ENCODE measurements around the gene PXYLP1.
"Not testable (repeated sequence)": the region's sequence is repeated elsewhere in the genome, so short reads cannot be mapped to it uniquely, and the experiment has no call there.

The PXYLP1 gene, protein sequence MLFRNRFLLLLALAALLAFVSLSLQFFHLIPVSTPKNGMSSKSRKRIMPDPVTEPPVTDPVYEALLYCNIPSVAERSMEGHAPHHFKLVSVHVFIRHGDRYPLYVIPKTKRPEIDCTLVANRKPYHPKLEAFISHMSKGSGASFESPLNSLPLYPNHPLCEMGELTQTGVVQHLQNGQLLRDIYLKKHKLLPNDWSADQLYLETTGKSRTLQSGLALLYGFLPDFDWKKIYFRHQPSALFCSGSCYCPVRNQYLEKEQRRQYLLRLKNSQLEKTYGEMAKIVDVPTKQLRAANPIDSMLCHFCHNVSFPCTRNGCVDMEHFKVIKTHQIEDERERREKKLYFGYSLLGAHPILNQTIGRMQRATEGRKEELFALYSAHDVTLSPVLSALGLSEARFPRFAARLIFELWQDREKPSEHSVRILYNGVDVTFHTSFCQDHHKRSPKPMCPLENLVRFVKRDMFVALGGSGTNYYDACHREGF
- long read RNA-seq, donor 1, transcript PXYLP1-201 (6 exons, 3,281 nt) = major isoform, 7 of 7 reads
- long read RNA-seq, donor 1, partial matches to known transcripts = 0 of 7 reads
- long read RNA-seq, donor 1, other reads (novel, unspliced or antisense) = 0 of 7 reads
- long read RNA-seq, donor 2, transcript PXYLP1-201 (6 exons, 3,281 nt) = major isoform, 7 of 19 reads
- long read RNA-seq, donor 2, partial matches to known transcripts = 11 of 19 reads
- long read RNA-seq, donor 2, other reads (novel, unspliced or antisense) = 0 of 19 reads
- long read RNA-seq, donor 3, partial matches to known transcripts = 0 of 4 reads
- long read RNA-seq, donor 3, other reads (novel, unspliced or antisense) = 0 of 4 reads
- long read RNA-seq, donor 4, transcript PXYLP1-201 (6 exons, 3,281 nt) = major isoform, 6 of 7 reads
- long read RNA-seq, donor 4, partial matches to known transcripts = 0 of 7 reads
- long read RNA-seq, donor 4, other reads (novel, unspliced or antisense) = 0 of 7 reads
- long read RNA-seq, donor 5, transcript PXYLP1-201 (6 exons, 3,281 nt) = major isoform, 8 of 8 reads
- long read RNA-seq, donor 5, partial matches to known transcripts = 0 of 8 reads
- long read RNA-seq, donor 5, other reads (novel, unspliced or antisense) = 0 of 8 reads
- long read RNA-seq, donor 6, transcript PXYLP1-201 (6 exons, 3,281 nt) = major isoform, 10 of 10 reads
- long read RNA-seq, donor 6, partial matches to known transcripts = 0 of 10 reads
- long read RNA-seq, donor 6, other reads (novel, unspliced or antisense) = 0 of 10 reads
- long read RNA-seq, donor 7, transcript PXYLP1-201 (6 exons, 3,281 nt) = major isoform, 10 of 11 reads
- long read RNA-seq, donor 7, partial matches to known transcripts = 0 of 11 reads
- long read RNA-seq, donor 7, other reads (novel, unspliced or antisense) = 0 of 11 reads
- long read RNA-seq, donor 8, transcript PXYLP1-201 (6 exons, 3,281 nt) = major isoform, 9 of 9 reads
- long read RNA-seq, donor 8, partial matches to known transcripts = 0 of 9 reads
- long read RNA-seq, donor 8, other reads (novel, unspliced or antisense) = 0 of 9 reads

DNA sequence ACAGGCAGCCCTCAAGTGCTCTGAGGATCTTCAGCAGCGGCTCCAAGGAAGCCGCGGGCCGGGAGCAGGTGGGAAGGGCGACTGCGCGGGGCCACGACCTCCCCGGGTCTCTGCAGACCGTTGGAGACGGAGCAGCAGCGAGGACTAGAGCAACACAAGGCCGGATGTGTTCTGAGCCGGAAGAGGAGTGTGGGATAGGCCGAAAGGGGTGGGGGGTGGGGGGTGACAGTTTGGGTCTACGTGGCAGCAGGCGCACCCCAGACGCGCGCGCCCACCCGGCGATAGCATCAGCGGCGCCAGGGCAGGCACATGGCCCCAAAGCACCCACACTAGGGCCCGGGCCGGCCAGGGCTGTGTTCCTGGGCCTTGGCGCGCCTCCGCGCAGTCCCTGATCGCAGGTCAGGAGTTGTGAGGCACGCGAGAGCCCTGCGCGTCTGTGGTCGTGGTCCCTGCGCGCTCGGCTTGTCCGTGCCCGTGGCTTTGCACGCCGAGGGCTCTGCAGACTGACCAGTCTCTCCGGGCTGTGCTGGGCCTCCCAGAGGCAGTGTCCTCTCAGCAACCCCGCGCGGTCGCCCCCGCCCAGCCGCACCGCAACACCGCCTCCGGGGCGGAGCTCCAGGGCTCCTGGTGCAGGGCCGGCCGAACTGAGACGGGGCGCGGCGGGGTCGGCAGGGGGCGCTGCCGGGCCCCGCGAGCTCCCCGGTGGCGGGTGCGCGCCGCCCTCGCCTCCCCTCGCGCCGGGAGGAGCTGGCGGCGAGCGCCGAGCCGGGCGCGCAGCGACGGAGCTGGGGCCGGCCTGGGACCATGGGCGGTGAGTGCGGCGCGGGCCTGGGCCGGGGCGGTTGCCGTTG, at the start of gene PXYLP1:
TSS of gene PXYLP1 (plus strand) at position 725 of the 851 bp plus-strand sequence. CDS start 28,351 bp downstream, outside the sequence.
- DNase-seq = peak; percentile 94

DNA sequence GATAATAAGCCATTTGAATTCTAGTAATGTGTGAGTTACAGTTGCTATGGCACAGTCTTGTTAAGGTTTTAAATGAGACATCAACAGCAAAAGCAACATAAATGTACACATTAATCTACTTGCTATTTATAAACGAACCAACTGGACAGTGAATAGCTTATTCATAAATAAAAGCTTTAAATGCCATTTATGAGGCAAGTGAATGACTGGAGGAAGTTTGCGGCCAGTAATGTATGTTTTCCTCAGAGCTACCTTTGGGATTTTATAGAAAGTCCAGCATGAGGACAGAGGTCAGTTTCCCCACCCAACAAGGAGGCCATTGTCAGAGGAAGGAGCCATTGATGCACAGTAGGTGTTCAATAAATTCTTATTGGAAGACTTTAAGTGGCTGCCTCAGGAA, 48.0 kb upstream of the PXYLP1 start:
- no peak for DNase-seq

GRCh38 chr3:141184430-141184829, 47.2 kb upstream of the PXYLP1 start:
- DNase-seq = no peak

DNA sequence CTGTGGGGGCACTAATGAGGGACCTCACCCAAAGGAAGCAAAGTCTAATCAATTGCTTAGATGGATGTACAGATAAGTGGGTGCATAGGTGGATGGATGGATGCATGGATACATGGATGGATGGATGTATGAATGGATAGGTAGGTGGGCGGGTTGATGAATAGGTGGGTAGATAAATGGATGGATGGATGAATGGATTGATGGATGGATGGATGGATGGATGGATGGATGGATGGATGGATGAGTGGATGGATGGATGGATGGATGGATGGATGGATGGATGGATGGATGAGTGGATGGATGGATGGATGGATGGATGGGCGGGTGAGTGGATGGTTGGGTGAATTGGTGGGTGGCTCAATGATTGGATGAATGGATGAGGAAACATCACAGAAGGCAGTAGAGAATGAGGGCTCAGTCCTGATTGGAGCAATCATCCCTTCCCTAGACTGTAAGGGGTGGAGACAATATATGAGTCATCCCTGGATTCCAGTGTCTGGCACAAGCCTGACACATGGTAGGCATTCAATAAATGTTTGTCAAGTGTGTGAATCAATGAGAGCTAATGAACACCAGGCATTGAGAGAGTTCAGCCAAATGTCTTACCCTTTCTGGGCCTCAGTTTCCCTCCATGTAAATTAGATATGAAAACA, 40.4 kb upstream of the PXYLP1 start:
- no peak for DNase-seq

DNA sequence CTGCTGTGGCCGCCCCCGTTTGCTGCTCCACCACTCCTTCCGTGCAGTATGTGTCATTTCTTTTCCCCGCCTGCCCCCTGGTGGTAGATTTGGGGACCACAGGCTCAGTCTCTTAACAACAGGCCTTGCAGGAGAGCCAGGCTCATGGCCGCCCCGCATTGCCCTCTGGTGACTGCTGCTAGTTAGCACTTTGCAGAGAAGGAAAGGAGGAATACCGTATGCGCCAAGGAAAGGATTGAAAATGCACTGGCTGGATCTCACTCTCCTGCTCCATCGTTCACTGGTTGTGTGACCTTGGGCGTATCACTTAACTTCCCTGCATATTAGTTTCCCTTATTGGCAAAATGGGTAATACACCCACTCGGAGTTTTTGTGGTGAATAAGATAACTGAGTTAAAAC, 39.3 kb upstream of the PXYLP1 start:
- peak; percentile 72 for DNase-seq

- no peak for DNase-seq
Measured at GRCh38 chr3:141193066-141193830, 38.4 kb upstream of the PXYLP1 start.

DNA sequence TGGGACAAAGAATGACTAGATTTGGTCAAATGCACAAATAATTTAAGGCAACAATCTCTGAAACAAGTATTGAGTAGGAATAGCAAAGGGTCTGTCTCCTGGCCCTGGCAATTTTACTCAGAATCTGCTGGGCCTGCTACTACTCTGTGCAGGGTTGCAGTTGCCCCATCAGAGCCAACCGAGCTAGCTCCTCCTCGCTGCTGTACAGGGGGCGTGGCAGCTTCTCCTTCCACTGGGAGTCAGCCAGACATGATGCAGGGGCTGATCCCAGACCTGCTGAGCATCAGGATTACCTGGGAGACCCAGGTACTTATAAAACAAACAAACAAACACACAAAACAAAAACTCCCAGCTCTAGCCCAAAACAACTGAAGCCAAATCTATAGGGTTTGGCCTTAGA, 30.5 kb upstream of the PXYLP1 start:
- DNase-seq = no peak

DNA sequence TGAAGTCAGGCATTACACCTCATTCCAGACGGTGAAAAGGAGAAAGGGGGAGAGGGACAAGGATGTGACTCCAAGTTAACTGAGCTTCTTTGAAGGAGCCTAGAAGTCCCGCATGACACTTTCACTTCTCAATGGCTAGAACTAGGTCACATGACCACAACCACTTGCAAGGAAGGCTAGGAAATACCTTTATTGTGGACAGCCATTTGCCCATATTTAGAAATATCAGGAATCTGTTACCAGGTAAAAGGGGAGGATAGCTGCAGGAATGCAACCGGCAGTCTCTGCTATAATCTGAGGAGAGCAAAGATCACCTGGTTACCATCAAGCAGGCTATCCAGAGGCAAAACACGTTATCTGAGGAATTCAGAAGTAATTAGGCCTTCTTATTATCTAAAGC, 28.9 kb upstream of the PXYLP1 start:
- no peak for DNase-seq

DNA sequence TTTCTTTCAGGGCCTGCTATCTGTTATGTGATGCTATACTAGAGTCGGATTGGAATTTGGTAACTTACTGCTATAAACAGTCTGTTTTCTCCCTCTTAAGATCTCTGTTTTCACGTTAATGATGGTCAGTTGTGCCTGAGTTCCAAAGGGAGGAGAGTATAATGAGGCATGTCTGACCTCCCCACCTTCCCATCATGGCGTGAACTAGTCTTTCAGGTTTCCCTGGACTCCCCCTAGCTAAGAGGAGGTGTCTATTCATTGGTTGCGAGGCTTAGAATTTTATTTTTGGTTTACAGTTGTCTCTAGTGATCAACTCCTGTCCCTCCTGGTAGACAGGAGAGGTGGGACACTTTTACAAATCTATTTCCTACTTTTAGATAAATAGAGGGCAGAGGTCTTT, 27.8 kb upstream of the PXYLP1 start:
- DNase-seq = no peak

DNA sequence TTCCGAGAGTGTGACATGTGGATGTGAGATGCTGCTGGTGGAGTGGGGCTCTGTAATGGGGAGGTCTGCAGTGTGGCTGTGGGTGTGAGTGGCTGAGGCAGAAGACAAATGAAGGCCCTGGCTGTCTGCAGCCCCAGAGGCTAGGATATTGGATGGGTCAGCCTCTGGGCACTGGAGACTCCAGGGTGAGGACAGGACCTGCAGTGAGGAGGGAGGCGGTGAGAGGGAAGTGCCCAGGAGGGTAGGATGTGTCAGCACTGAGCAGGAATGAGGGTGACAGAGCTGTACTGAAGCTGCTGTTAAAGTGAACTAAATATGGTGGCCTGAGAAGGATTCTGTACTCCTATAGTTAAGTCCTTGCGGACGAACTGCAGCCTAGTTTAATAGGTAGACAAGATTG, 27.3 kb upstream of the PXYLP1 start:
- no peak for DNase-seq

- DNase-seq = not testable (repeated sequence)
Measured at GRCh38 chr3:141211306-141211705, 20.3 kb upstream of the PXYLP1 start.

DNA sequence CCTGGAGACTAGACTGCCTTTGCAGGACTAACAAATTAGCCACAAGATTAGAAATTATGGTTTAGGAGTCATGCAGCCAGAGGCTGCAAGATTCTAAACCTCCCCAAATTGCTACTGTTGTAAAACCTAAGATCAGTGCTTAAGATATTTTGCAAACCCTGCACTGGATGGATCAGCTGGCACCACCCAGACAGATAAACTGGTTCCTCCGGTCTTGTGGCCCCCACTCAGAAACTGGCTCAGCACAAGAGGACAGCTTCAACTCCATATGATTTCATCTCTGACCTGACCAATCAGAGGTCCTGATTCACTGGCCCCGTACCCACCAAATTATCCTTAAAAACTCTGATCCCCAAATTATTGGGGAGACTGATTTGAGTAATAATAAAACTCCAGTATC, 19.5 kb upstream of the PXYLP1 start:
- no peak for DNase-seq

DNA sequence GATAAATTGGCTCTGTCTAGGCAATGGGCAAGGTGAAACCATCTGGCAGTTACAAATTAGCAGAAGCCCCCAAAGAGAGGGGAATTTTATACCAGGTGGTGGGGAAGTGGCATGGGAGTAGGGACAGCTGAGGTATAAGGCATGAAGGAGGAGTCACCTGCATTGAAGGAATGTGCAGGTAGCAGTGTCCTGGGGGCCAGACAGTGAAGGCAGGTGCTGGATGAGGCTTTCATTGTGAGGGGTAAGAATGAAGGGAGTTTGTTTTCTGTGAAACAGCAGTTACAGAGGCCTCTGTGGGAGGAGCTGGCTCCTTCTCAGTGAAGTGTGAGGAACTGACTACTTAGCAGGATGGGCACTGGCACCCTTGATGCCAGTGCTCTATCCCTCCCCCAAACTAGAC, 19.1 kb upstream of the PXYLP1 start:
- DNase-seq = no peak

- DNase-seq = no peak
Measured at GRCh38 chr3:141216975-141217374, 14.7 kb upstream of the PXYLP1 start.

GRCh38 chr3:141217389-141217788, 14.2 kb upstream of the PXYLP1 start:
- no peak for DNase-seq

DNA sequence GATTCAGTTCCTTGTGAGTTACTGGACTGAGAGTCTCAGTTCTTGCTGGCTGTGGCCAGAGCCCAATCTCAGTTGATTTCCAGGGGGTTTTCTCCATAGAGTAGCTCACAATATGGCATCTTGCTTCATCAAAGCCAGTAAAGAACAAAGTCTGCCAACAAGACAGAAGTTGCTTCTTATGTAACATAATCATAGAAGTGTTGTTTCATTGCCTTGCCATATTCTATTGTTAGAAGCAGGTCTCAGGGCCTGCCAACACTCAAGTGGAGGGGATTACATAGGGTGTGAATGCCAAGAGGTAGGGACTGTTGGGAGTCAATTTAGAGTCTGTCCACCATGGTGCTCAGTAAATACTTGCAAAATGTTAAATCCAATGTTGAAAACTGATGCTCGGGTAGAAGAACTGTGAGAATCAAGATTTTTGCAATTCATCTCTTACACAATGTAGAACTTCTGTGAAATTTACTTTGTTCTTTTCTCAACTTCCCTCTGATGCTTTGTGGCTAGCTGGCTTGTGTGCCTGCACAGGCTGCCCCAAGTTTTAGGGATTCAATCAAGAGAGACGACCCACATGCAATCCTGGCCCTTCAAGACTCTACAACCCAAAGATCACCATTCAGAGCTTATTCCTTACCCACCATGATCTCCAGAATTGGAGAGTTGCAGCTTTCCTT, 13.3 kb upstream of the PXYLP1 start:
- no peak for DNase-seq

DNA sequence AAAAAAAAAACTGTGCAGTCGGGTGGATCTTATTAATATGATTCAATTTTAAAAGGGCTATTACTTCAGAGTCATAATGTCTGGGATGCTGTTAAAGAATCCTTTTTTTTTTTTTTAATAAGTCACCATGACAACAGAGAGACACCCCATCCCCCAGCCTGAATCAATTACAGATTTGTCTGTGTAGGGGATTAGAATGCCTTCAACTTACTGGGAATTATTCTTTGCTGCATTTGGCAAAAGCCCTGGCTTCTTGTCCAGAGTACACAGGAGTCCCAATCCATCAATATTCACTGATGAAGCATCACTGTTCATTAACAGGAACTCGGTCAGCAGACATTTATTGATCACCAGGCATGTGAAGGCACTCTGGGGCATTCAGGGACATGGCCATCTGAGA, 12.7 kb upstream of the PXYLP1 start:
- no peak for DNase-seq

- DNase-seq = no peak
Measured at GRCh38 chr3:141223673-141224166, 7.9 kb upstream of the PXYLP1 start.

GRCh38 chr3:141225939-141226338, 5.7 kb upstream of the PXYLP1 start:
- DNase-seq = no peak

All from right kidney (tissue), 9 donors.